MM.1S (cell line): Measurements from ENCODE around the gene STING1.

Experiments used
- EZH2 ChIP-seq: fragments of 300-600 bp; sonication (generic); optimal IDR thresholded peaks from 2 replicates; pipeline ENCODE3; 2017; ENCODE audit warnings: low read depth, mild to moderate bottlenecking, antibody characterized with exemption, low read length, mixed read lengths
- EZH2phosphoT487 ChIP-seq: fragments of 300-600 bp; sonication (generic); IDR thresholded peaks from 2 replicates; pipeline ENCODE4 v1.6.1; 2018; ENCODE audit warnings: antibody characterized with exemption, low read length
- TF ChIP-seq, protein P1 (sequence below): fragments of 300-600 bp; sonication (generic); IDR thresholded peaks from 2 replicates; pipeline ENCODE4 v1.5.1; 2016; ENCODE audit warnings: antibody characterized with exemption, low read length, mixed read lengths

DNA sequence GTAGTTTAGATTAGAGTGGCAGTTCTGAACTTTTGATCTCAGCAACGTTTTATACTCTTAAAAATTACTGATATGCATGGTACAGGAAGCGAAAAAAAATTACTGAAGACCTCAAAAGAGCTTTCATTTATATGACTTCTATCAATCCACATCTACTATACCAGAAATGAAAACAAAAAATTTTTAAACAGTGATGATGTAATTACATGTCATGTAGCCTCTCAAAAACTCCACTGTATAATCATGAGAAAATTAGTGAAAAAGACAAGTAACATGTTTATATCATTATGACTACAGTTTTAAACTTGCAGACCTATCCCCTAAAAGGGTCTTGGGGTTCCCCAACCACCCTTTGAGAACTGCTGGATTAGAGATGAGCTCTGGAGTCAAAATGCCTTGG is 52.5 kb downstream of the STING1 start:
- TF ChIP-seq, protein P1, sequence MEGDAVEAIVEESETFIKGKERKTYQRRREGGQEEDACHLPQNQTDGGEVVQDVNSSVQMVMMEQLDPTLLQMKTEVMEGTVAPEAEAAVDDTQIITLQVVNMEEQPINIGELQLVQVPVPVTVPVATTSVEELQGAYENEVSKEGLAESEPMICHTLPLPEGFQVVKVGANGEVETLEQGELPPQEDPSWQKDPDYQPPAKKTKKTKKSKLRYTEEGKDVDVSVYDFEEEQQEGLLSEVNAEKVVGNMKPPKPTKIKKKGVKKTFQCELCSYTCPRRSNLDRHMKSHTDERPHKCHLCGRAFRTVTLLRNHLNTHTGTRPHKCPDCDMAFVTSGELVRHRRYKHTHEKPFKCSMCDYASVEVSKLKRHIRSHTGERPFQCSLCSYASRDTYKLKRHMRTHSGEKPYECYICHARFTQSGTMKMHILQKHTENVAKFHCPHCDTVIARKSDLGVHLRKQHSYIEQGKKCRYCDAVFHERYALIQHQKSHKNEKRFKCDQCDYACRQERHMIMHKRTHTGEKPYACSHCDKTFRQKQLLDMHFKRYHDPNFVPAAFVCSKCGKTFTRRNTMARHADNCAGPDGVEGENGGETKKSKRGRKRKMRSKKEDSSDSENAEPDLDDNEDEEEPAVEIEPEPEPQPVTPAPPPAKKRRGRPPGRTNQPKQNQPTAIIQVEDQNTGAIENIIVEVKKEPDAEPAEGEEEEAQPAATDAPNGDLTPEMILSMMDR = no peak
- TF ChIP-seq EZH2 = no peak
- TF ChIP-seq EZH2phosphoT487 = no peak
